HepG2 (cell line): ENCODE results near the gene OXLD1. TPM values are rescaled to one million over a fixed set of nuclear protein-coding genes. Genes with fewer than 3 reads are reported as not detected.

Experiments used
- AFF4 ChIP-seq: sonication (generic); formaldehyde crosslinking; IDR thresholded peaks from 2 replicates; pipeline ENCODE4 v1.4.0; 2020; ENCODE audit warnings: missing genetic modification reagents
- AGO2 ChIP-seq: fragments of 200-400 bp; formaldehyde crosslinking; optimal IDR thresholded peaks from 2 replicates; pipeline ENCODE3; 2017; ENCODE audit warnings: mild to moderate bottlenecking, low read depth, low read length, moderate library complexity
- ATF7-NPFF ChIP-seq: sonication (generic); formaldehyde crosslinking; IDR thresholded peaks from 2 replicates; pipeline ENCODE4 v1.8.1; 2023; ENCODE audit warnings: mild to moderate bottlenecking, low read depth, missing genetic modification reagents, moderate library complexity
- DBP ChIP-seq: sonication (generic); formaldehyde crosslinking; IDR thresholded peaks from 2 replicates; pipeline ENCODE4 v1.4.0; 2020; ENCODE audit warnings: missing genetic modification reagents; ENCODE audit errors: not compliant biosample characterization
- DDIT3 ChIP-seq: sonication (generic); formaldehyde crosslinking; IDR thresholded peaks from 2 replicates; pipeline ENCODE4 v1.4.0; 2020; ENCODE audit warnings: mild to moderate bottlenecking, missing genetic modification reagents
- GABPB1 ChIP-seq: IDR thresholded peaks from 2 replicates; pipeline ENCODE4 v1.6.1; 2016; ENCODE audit warnings: mild to moderate bottlenecking, missing genetic modification reagents, moderate library complexity, missing compliant biosample characterization
- JUN ChIP-seq: sonication (generic); formaldehyde crosslinking; IDR thresholded peaks from 2 replicates; pipeline ENCODE4 v1.4.0; 2020; ENCODE audit warnings: mild to moderate bottlenecking, missing genetic modification reagents
- LCORL ChIP-seq, 2 experiments: fragments of 450-650 bp in 1 of 2; sonication (generic) in 1 of 2; formaldehyde crosslinking in 1 of 2; IDR thresholded peaks; 2 replicates each; pipeline versions ENCODE4 v1.5.0 to v1.6.1; 2017 to 2020; ENCODE audit warnings: antibody characterized with exemption in 1 of 2, missing genetic modification reagents in 1 of 2
- PHF20 ChIP-seq: sonication (generic); formaldehyde crosslinking; IDR thresholded peaks from 2 replicates; pipeline ENCODE4 v1.5.0; 2020; ENCODE audit warnings: mild to moderate bottlenecking, missing genetic modification reagents
- POLR2AphosphoS5 ChIP-seq: IDR thresholded peaks from 2 replicates; pipeline ENCODE4 v1.6.1; 2012; ENCODE audit warnings: low read depth, low read length
- RXRA ChIP-seq: sonication (generic); formaldehyde crosslinking; IDR thresholded peaks from 2 replicates; pipeline ENCODE4 v1.5.1; 2020; ENCODE audit warnings: missing genetic modification reagents
- SETDB1 ChIP-seq: sonication (generic); formaldehyde crosslinking; IDR thresholded peaks from 2 replicates; pipeline ENCODE4 v1.5.1; 2020; ENCODE audit warnings: missing genetic modification reagents, mild to moderate bottlenecking, borderline replicate concordance
- SSRP1 ChIP-seq: IDR thresholded peaks from 2 replicates; pipeline ENCODE4 v1.6.1; 2016; ENCODE audit warnings: control low read depth
- U2AF2 ChIP-seq: fragments of 200-400 bp; formaldehyde crosslinking; IDR thresholded peaks from 2 replicates; pipeline ENCODE4 v1.6.1; 2017; ENCODE audit warnings: low read depth, mild to moderate bottlenecking, low read length
- ZBTB20 ChIP-seq: sonication (generic); formaldehyde crosslinking; IDR thresholded peaks from 2 replicates; pipeline ENCODE4 v1.8.1; 2023; ENCODE audit warnings: missing genetic modification reagents, low read depth, mild to moderate bottlenecking, borderline replicate concordance
- ZFP62 ChIP-seq: sonication (generic); formaldehyde crosslinking; IDR thresholded peaks from 2 replicates; pipeline ENCODE4 v1.4.0; 2020; ENCODE audit warnings: missing genetic modification reagents
- ZNF121 ChIP-seq: sonication (generic); formaldehyde crosslinking; IDR thresholded peaks from 2 replicates; pipeline ENCODE4 v1.5.0; 2020; ENCODE audit warnings: mild to moderate bottlenecking, missing genetic modification reagents
- ZNF333 ChIP-seq: sonication (generic); formaldehyde crosslinking; IDR thresholded peaks from 2 replicates; pipeline ENCODE4 v1.4.0; 2020; ENCODE audit warnings: mild to moderate bottlenecking, missing genetic modification reagents, borderline replicate concordance
- ZNF430 ChIP-seq: sonication (generic); formaldehyde crosslinking; IDR thresholded peaks from 2 replicates; pipeline ENCODE4 v1.9.0; 2021; ENCODE audit warnings: mild to moderate bottlenecking, missing genetic modification reagents
- ZNF546 ChIP-seq: sonication (generic); formaldehyde crosslinking; conservative IDR thresholded peaks from 2 replicates; pipeline ENCODE4 v1.8.1; 2023; ENCODE audit warnings: mild to moderate bottlenecking, missing genetic modification reagents
- ZNF652 ChIP-seq: IDR thresholded peaks from 2 replicates; pipeline ENCODE4 v1.6.1; 2016; ENCODE audit warnings: low read depth, borderline replicate concordance
- ZNF691 ChIP-seq: sonication (generic); formaldehyde crosslinking; IDR thresholded peaks from 2 replicates; pipeline ENCODE4 v1.4.0; 2020; ENCODE audit warnings: missing genetic modification reagents, low read depth, mild to moderate bottlenecking, borderline replicate concordance
- ZNF772 ChIP-seq: sonication (generic); formaldehyde crosslinking; IDR thresholded peaks from 2 replicates; pipeline ENCODE4 v1.5.0; 2020; ENCODE audit warnings: mild to moderate bottlenecking, missing genetic modification reagents
- ZSCAN25 ChIP-seq: sonication (generic); formaldehyde crosslinking; IDR thresholded peaks from 2 replicates; pipeline ENCODE4 v1.8.0; 2022; ENCODE audit warnings: mild to moderate bottlenecking, missing genetic modification reagents
- polyA plus RNA-seq, 8 experiments: library from polyadenylated mRNA; depleted of rRNA in 3 of 8; stranded (reverse) in 7 of 8; unstranded in 1 of 8; fragments of >200 nt; fragmentation: Illumina TruSeq in 4 of 8; extraction: Trizol in 4 of 8; gene quantifications; 2 replicates each; pipeline versions ENCODE4 v1.2.1 to v1.2.3, GENCODE V29; 2011 to 2016; ENCODE audit warnings: low read depth in 4 of 8, missing spikeins in 1 of 8, mixed read lengths in 1 of 8; ENCODE audit not compliant: insufficient read depth in 1 of 8
- total RNA-seq, 5 experiments: library from RNA; depleted of rRNA; stranded (reverse); fragments of >200 nt; fragmentation: Illumina TruSeq; extraction: Trizol; gene quantifications; 2 replicates each; pipeline ENCODE4 v1.2.3, GENCODE V29; 2016; ENCODE audit warnings: low read depth in 1 of 5

The OXLD1 gene
- total and polyA plus RNA-seq, 2 of the 13 experiments (the other 11 are each of a cell fraction or from before 2014, with no cell fraction given), result 27.1 to 37.5 TPM

- TF ChIP-seq ATF7-NPFF (CRISPR knock-in tag) (peak; percentile 52; the same call in 1 of the 2 replicates), ZNF652 (CRISPR knock-in tag) (no peak), DBP (no peak), ZNF121 (CRISPR knock-in tag) (0 out of 2 replicates have a peak, but pooled peaks have one; percentile 7), ZSCAN25 (CRISPR knock-in tag) (0 out of 2 replicates have a peak, but pooled peaks have one; percentile 36), ZNF691 (CRISPR knock-in tag) (peak; percentile 37; the same call in 1 of the 2 replicates), JUN (CRISPR knock-in tag) (no peak), AFF4 (CRISPR knock-in tag) (no peak), U2AF2 (no peak), PHF20 (CRISPR knock-in tag) (no peak), AGO2 (peak; percentile 95), SSRP1 (CRISPR knock-in tag) (peak; percentile 78; the same call in 1 of the 2 replicates), ZNF430 (0 out of 2 replicates have a peak, but pooled peaks have one; percentile 15), GABPB1 (CRISPR knock-in tag) (peak; percentile 37; the same call in 1 of the 2 replicates), RXRA (CRISPR knock-in tag) (0 out of 2 replicates have a peak, but pooled peaks have one; percentile 27), ZNF772 (CRISPR knock-in tag) (0 out of 2 replicates have a peak, but pooled peaks have one; percentile 23), ZNF546 (CRISPR knock-in tag) (no peak), ZNF333 (CRISPR knock-in tag) (no peak; the same call in 1 of the 2 replicates), LCORL (IDR thresholded peaks at IDR 0.05) (no peak), LCORL (CRISPR knock-in tag; IDR thresholded peaks at IDR 0.05) (no peak), SETDB1 (no peak), DDIT3 (CRISPR knock-in tag) (no peak), ZFP62 (CRISPR knock-in tag) (no peak), ZBTB20 (CRISPR knock-in tag) (no peak), POLR2AphosphoS5 (0 out of 2 replicates have a peak, but pooled peaks have one; percentile 23)
Measured at GRCh38 chr17:81710514-81711308, 44.3 kb upstream of the OXLD1 start (continued).
